ENCODE measurements around the gene DOCK3.
"Not testable (repeated sequence)": the region's sequence is repeated elsewhere in the genome, so short reads cannot be mapped to it uniquely, and the experiment has no call there.

The DOCK3 gene

GRCh38 chr3:50777680-50778079, 103.0 kb downstream of the DOCK3 start:
- intact Hi-C loops (cut with DNase I): no loop called here
- DNase-seq: no peak

GRCh38 chr3:50781766-50782165, 107.0 kb downstream of the DOCK3 start:
- intact Hi-C loops (cut with DNase I); DNase-seq: not testable (repeated sequence)

DNA sequence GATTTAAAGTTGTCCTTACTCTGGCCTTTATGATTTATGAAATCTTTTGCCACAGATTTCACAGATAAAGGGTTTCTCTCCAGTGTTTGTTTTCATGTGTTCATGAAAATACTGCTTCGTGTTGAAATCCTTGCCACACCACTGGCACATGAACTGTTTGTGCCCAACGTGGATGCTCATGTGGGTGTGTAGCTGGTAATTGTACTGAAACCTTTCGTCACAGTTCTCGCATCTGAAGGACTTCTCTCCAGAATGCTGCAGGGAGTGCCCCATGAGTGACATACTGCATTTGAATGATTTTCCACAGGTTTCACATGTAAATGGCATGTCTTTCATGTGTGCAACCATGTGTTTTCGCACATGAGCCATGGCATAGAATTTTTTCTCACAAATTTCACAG, 111.9 kb downstream of the DOCK3 start:
- intact Hi-C loops (cut with DNase I): no loop called here
- DNase-seq: no peak

- DNase-seq; intact Hi-C loops (cut with DNase I): not testable (repeated sequence)
Observed at GRCh38 chr3:50790894-50791293, 116.2 kb downstream of the DOCK3 start.

- DNase-seq: no peak
- intact Hi-C loops (cut with DNase I): no loop called here
Observed at GRCh38 chr3:50792568-50792967, 117.8 kb downstream of the DOCK3 start.

DNA sequence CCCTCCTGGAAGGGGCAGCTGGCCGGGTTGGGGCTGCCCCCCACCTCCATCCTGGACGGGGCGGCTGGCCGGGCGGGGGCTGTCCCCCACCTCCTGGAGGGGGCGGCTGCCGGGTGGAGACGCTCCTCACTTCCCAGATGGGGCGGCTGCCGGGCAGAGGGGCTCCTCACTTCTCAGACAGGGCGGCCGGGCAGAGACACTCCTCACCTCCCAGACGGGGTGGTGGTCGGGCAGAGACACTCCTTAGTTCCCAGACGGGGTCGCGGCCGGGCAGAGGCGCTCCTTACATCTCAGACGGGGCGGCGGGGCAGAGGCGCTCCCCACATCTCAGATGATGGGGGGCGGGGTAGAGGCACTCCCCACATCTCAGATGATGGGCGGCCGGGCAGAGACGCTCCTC, 129.1 kb downstream of the DOCK3 start:
- intact Hi-C loops (cut with DNase I): not testable (repeated sequence)
- peak in 2 of 10 donors; percentile 72 to 84 for DNase-seq

- intact Hi-C loops (cut with DNase I); DNase-seq: not testable (repeated sequence)
Observed at GRCh38 chr3:50804376-50804775, 129.6 kb downstream of the DOCK3 start.

GRCh38 chr3:50805321-50805720, 130.6 kb downstream of the DOCK3 start:
- intact Hi-C loops (cut with DNase I): no loop called here

DNA sequence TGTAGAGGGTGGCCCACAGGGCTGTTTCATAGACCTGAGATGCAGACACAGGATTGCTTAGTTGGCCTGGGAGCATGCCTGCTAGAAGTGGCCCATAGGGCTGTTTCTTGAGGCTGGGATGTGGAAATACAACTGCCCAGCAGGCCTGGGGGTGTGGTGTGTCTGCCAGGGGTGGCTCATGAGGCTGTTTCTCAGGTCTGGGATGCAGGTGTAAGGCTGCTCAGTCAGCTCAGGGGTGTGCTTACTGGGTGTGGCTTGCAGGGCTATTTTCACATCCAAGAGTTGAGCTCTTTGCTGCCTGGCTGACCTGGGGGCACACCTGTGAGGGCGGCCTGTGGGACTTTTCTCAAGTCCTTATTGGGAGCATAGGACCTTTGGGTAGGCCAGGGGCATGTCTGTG, 131.3 kb downstream of the DOCK3 start:
- intact Hi-C loops (cut with DNase I): no loop called here
- DNase-seq: no peak

More at GRCh38 chr3:50805321-50805720, 130.6 kb downstream of the DOCK3 start:
- DNase-seq: peak in 1 of 10 donors; percentile 61

- no peak for DNase-seq
- intact Hi-C loops (cut with DNase I): no loop called here
Observed at GRCh38 chr3:50806806-50807205, 132.1 kb downstream of the DOCK3 start.

- intact Hi-C loops (cut with DNase I): no loop called here
- no peak for DNase-seq
Observed at GRCh38 chr3:50807266-50807665, 132.5 kb downstream of the DOCK3 start.

- intact Hi-C loops (cut with DNase I): no loop called here
- no peak for DNase-seq
Observed at GRCh38 chr3:50811893-50812292, 137.2 kb downstream of the DOCK3 start.

GRCh38 chr3:50815844-50816243, 141.1 kb downstream of the DOCK3 start:
- intact Hi-C loops (cut with DNase I): no loop called here
- DNase-seq: no peak

GRCh38 chr3:50816894-50817293, 142.2 kb downstream of the DOCK3 start:
- intact Hi-C loops (cut with DNase I): no loop called here
- DNase-seq: no peak

- DNase-seq: no peak
- intact Hi-C loops (cut with DNase I): no loop called here
Observed at GRCh38 chr3:50817756-50818529, 143.2 kb downstream of the DOCK3 start.

- no peak for DNase-seq
- intact Hi-C loops (cut with DNase I): no loop called here
Observed at GRCh38 chr3:50819882-50820281, 145.2 kb downstream of the DOCK3 start.

- intact Hi-C loops (cut with DNase I): no loop called here
- no peak for DNase-seq
Observed at GRCh38 chr3:50825841-50826240, 151.1 kb downstream of the DOCK3 start.

DNA sequence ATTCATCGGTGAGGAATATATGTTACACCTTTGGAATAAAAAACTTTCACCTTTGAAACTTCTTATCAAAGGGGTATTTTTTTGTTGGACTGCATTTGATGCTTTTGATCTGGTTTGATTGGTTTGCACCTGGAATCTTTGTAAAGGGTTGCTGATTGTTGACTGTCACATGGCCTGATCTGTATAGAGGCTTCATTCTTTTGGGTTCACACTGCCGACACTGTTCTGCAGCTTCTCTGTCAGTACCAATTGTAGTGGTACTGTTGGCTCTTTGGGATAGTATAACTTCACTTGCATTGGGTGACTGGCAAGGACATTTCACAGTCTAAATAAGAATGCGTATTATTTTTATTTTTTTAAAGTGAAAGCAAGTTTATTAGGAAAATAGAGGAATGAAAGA, 155.7 kb downstream of the DOCK3 start:
- DNase-seq: peak in 1 of 10 donors; percentile 43

DNA sequence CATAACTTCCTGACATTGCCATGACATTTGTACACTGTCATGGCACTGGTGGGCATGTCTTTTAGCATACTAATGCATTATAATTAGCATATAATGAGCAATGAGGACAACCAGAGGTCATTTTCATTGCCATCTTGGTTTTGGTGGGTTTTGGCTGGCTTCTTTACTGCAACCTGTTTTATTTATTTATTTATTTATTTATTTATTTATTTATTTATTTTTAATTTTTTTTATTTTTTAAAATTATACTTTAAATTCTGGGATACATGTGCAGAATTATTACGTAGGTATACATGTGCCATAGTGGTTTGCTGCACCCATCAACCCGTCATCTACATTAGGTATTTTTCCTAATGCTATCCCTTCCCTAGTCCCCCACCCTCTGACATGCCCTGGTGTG, 156.3 kb downstream of the DOCK3 start:
- DNase-seq; intact Hi-C loops (cut with DNase I): not testable (repeated sequence)

More for the DNA sequence above, 155.7 kb downstream of the DOCK3 start:
- intact Hi-C loops (cut with DNase I): no loop called here

DNA sequence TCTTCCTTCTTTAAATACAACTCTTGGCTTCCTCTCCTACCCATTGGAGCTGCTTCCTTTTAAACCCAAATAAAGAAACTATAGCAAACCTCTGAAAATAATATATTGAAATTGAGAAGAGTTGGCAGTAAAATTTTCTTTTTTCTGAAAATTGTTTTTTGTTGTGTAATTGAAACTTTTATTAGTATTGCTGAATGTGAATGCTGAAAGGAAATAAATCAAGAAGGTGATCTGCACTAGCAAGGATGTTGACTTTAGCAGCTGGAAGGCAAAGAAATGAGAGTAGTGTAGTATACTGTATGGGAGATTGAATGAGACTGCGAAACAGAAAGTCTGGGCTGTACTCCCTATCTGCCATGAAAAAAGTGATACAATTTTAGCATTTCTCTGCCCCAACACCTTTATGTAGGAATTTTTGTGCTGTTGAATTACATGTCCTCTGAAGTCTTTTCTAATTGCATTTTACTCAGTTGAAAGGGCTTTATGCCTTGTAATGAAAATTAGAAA, 166.3 kb downstream of the DOCK3 start:
- no peak for DNase-seq
- intact Hi-C loops (cut with DNase I): no loop called here

- no peak for DNase-seq
- intact Hi-C loops (cut with DNase I): no loop called here
Observed at GRCh38 chr3:50848308-50848707, 173.6 kb downstream of the DOCK3 start.

Data from posterior cingulate gyrus (tissue), 11 donors.